K562 (cell line): ENCODE measurements around the gene AJUBA. TPM values are rescaled to one million over a fixed set of nuclear protein-coding genes. Genes with fewer than 3 reads are reported as not detected.

Source experiments
- ARID4B ChIP-seq: sonication (generic); formaldehyde crosslinking; IDR thresholded peaks from 2 replicates; pipeline ENCODE4 v1.8.0; 2022; ENCODE audit warnings: mild to moderate bottlenecking, missing genetic modification reagents
- BMI1 ChIP-seq: fragments of 150-350 bp; IDR thresholded peaks from 2 replicates; pipeline ENCODE4 v1.6.1; 2014; ENCODE audit warnings: low read length
- CEBPB ChIP-seq: fragments of 450-650 bp; IDR thresholded peaks from 2 replicates; pipeline ENCODE4 v1.6.1; 2016; ENCODE audit warnings: missing genetic modification characterization, missing compliant biosample characterization
- CHD2 ChIP-seq: IDR thresholded peaks from 2 replicates; pipeline ENCODE4 v1.6.1; 2011; ENCODE audit warnings: low read depth, low read length
- DNMT1 ChIP-seq: fragments of 450-650 bp; IDR thresholded peaks from 2 replicates; pipeline ENCODE4 v1.6.1; 2016; ENCODE audit warnings: antibody characterized with exemption, mild to moderate bottlenecking
- FOSL1 ChIP-seq: fragments of 200-800 bp; sonication (Bioruptor generic); conservative IDR thresholded peaks from 2 replicates; pipeline ENCODE4 v1.6.1; 2016; ENCODE audit warnings: missing genetic modification characterization, missing compliant biosample characterization
- FOXK2 ChIP-seq, 2 experiments: fragments of 450-650 bp; IDR thresholded peaks in 1 of 2; conservative IDR thresholded peaks in 1 of 2; 2 replicates each; pipeline ENCODE4 v1.6.1; 2016; ENCODE audit warnings: low read depth in 2 of 2, mild to moderate bottlenecking in 1 of 2
- FOXM1 ChIP-seq, 2 experiments: fragments of 450-650 bp in 1 of 2; sonication (generic) in 1 of 2; formaldehyde crosslinking in 1 of 2; IDR thresholded peaks; 2 replicates each; pipeline versions ENCODE4 v1.6.1 to v1.9.0; 2017 to 2022; ENCODE audit warnings: low read depth in 2 of 2, mild to moderate bottlenecking in 2 of 2, missing genetic modification reagents in 1 of 2, moderate library complexity in 1 of 2
- MTA2 ChIP-seq: fragments of 450-650 bp; IDR thresholded peaks from 2 replicates; pipeline ENCODE4 v1.6.1; 2016; ENCODE audit warnings: low read depth
- NCOA1 ChIP-seq: fragments of 450-650 bp; IDR thresholded peaks from 2 replicates; pipeline ENCODE4 v1.6.1; 2016; ENCODE audit warnings: low read depth
- NFIX ChIP-seq: fragments of 250-450 bp; sonication (Bioruptor Pico); IDR thresholded peaks from 2 replicates; pipeline ENCODE4 v1.4.0; 2020; ENCODE audit warnings: low read depth, mild to moderate bottlenecking, moderate library complexity
- POLR2A ChIP-seq: fragments of 450-650 bp; conservative IDR thresholded peaks from 2 replicates; pipeline ENCODE4 v1.6.1; 2016
- PTBP1 ChIP-seq: fragments of 200-400 bp; formaldehyde crosslinking; IDR thresholded peaks from 2 replicates; pipeline ENCODE4 v1.6.1; 2017; ENCODE audit warnings: low read depth, low read length
- RBFOX2 ChIP-seq: fragments of 200-400 bp; formaldehyde crosslinking; IDR thresholded peaks from 2 replicates; pipeline ENCODE4 v1.6.1; 2017; ENCODE audit warnings: low read depth, mild to moderate bottlenecking, low read length, moderate library complexity
- RBM14 ChIP-seq: fragments of 200-400 bp; formaldehyde crosslinking; IDR thresholded peaks from 2 replicates; pipeline ENCODE4 v1.6.1; 2018; ENCODE audit warnings: low read depth, mild to moderate bottlenecking, low read length, moderate library complexity, borderline replicate concordance; ENCODE audit not compliant: insufficient read depth
- RBM25 ChIP-seq: fragments of 200-400 bp; formaldehyde crosslinking; IDR thresholded peaks from 2 replicates; pipeline ENCODE4 v1.6.1; 2018; ENCODE audit warnings: low read length, low read depth, moderate library complexity; ENCODE audit not compliant: severe bottlenecking
- SRF ChIP-seq, 2 experiments: fragments of 250-450, 450-650 bp in 1 of 2; sonication (Bioruptor Pico) in 1 of 2; sonication (generic) in 1 of 2; formaldehyde crosslinking; IDR thresholded peaks; 2 replicates each; pipeline versions ENCODE4 v1.5.0 to v1.5.1; 2020 to 2022; ENCODE audit warnings: mild to moderate bottlenecking in 1 of 2, missing genetic modification reagents in 1 of 2
- TBP ChIP-seq: optimal IDR thresholded peaks from 2 replicates; pipeline ENCODE3; 2011; ENCODE audit warnings: low read depth, low read length, improper control_type of control experiment
- TCF3 ChIP-seq: sonication (generic); formaldehyde crosslinking; IDR thresholded peaks from 2 replicates; pipeline ENCODE4 v1.4.0; 2020; ENCODE audit warnings: mild to moderate bottlenecking, missing genetic modification reagents
- ZNF431 ChIP-seq: sonication (generic); formaldehyde crosslinking; IDR thresholded peaks from 2 replicates; pipeline ENCODE4 v1.8.0; 2022; ENCODE audit warnings: mild to moderate bottlenecking, missing genetic modification reagents
- polyA plus RNA-seq, 8 experiments: library from polyadenylated mRNA; depleted of rRNA in 4 of 8; stranded (reverse) in 5 of 8; unstranded in 3 of 8; fragments of >200 nt; fragmentation: Nextera tagmentation in 2 of 8; fragmentation: Illumina TruSeq in 1 of 8; extraction: Ambion mirVana in 2 of 8; extraction: Trizol in 1 of 8; gene quantifications; 2 replicates each; pipeline versions ENCODE4 v1.2.1 to v1.2.3, GENCODE V29; 2011 to 2014; ENCODE audit warnings: inconsistent platforms in 1 of 8, missing spikeins in 1 of 8
- total RNA-seq, 7 experiments: library from RNA; depleted of rRNA in 6 of 7; stranded (reverse); fragments of >200 nt in 6 of 7; fragmentation: Illumina TruSeq in 2 of 7; extraction: Trizol in 2 of 7; gene quantifications; 2 replicates each; pipeline versions ENCODE4 v1.2.1 to v1.2.3, GENCODE V29; 2011 to 2021; ENCODE audit warnings: low replicate concordance in 1 of 7
- TF ChIP-seq, protein P1 (sequence below): fragments of 150-350 bp; IDR thresholded peaks from 2 replicates; pipeline ENCODE4 v1.6.1; 2014; ENCODE audit warnings: low read depth, mild to moderate bottlenecking, low read length, borderline replicate concordance

The AJUBA gene
- total and polyA plus RNA-seq, 9 of the 15 experiments (the other 6 are each of a cell fraction or from before 2014, with no cell fraction given): 0.73 to 4.7 (median 2.8) TPM

DNA sequence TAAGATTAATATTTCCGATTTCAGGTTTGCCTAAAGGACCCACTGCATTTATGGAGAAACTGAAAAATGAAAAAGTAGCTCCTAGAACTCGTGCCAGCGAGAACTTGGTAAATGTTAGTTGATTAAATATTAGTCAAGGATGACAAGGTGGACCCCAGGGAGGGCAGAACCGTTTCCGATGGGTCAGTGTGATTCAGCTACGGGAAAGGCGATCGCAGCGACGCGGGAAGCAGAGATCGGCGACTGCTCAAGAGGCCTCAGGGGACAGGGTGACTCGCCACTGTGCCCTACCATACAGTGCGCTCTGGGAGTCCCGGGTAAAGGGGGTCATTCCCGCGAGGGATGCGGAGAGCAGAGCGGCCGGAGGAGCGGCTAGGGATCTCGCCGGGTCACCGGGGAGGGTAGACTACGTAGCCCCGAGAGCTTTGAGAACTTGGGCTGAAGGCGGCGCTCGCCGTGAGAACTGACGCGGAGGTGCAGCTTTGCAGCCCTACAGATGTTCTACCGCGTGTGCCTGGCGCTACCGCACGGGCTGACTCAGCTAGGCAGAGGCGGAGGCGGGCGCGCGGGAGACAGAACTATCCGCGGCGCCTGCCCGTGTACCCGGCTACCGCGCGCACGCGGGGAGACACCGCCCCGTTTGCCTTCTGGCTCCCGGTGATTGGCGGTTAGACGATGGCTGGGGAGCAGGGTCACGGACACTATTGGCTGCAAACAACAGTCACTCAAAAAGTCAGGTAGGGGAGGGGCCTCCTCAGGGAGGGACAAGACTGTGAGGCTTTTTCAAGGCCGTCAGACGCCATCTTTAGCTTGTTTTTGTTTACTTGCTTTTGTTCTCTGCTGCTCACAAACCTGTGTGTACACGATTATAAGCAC lies 24.4 kb upstream of the AJUBA start (continued):
- TF ChIP-seq RBM14 (0 out of 2 replicates have a peak, but pooled peaks have one; percentile 48), POLR2A (peak; percentile 93), CEBPB (tag) (no peak), NFIX (CRISPR knock-in tag) (no peak), RBFOX2 (peak; percentile 99), SRF (CRISPR knock-in tag; IDR thresholded peaks at IDR 0.05) (peak in 1 of 2 experiments; percentile 58; a peak in 1 of 4 replicates), FOXM1 (IDR thresholded peaks at IDR 0.05; ENCODE audit: low read depth) (no peak), FOXM1 (CRISPR knock-in tag; IDR thresholded peaks at IDR 0.05; ENCODE audit: low read depth) (peak; percentile 78), ZNF431 (CRISPR knock-in tag) (peak; percentile 85), TCF3 (CRISPR knock-in tag) (peak; percentile 52), FOXK2 (conservative IDR thresholded peaks at IDR 0.05 in 1 of 2, IDR thresholded peaks at IDR 0.05 in 1 of 2; ENCODE audit: low read depth in 2 of 2) (peak; percentile 86 to 87), PTBP1 (0 out of 2 replicates have a peak, but pooled peaks have one; percentile 28), NCOA1 (0 out of 2 replicates have a peak, but pooled peaks have one; percentile 37), ARID4B (CRISPR knock-in tag) (peak; percentile 78), DNMT1 (no peak), FOSL1 (tag) (peak; percentile 88), RBM25 (peak; percentile 93), TBP (peak; percentile 89), CHD2 (peak; percentile 77), MTA2 (0 out of 2 replicates have a peak, but pooled peaks have one; percentile 25), BMI1 (no peak)
- TF ChIP-seq, protein P1, sequence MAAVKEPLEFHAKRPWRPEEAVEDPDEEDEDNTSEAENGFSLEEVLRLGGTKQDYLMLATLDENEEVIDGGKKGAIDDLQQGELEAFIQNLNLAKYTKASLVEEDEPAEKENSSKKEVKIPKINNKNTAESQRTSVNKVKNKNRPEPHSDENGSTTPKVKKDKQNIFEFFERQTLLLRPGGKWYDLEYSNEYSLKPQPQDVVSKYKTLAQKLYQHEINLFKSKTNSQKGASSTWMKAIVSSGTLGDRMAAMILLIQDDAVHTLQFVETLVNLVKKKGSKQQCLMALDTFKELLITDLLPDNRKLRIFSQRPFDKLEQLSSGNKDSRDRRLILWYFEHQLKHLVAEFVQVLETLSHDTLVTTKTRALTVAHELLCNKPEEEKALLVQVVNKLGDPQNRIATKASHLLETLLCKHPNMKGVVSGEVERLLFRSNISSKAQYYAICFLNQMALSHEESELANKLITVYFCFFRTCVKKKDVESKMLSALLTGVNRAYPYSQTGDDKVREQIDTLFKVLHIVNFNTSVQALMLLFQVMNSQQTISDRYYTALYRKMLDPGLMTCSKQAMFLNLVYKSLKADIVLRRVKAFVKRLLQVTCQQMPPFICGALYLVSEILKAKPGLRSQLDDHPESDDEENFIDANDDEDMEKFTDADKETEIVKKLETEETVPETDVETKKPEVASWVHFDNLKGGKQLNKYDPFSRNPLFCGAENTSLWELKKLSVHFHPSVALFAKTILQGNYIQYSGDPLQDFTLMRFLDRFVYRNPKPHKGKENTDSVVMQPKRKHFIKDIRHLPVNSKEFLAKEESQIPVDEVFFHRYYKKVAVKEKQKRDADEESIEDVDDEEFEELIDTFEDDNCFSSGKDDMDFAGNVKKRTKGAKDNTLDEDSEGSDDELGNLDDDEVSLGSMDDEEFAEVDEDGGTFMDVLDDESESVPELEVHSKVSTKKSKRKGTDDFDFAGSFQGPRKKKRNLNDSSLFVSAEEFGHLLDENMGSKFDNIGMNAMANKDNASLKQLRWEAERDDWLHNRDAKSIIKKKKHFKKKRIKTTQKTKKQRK: no peak
